ENCODE measurements around the gene COL27A1.
A peak's percentile ranks its signal among the peaks of the same experiment; 100 is the strongest.

Gene COL27A1

GRCh38 chr9:114231719-114232449 lies 76.5 kb downstream of the COL27A1 start:
- no peak for TF ChIP-seq CTCF (conservative IDR thresholded peaks at IDR 0.05; ENCODE audit: low read depth, low read length)
- no peak for DNase-seq (ENCODE audit: low read depth)

GRCh38 chr9:114233491-114234185 lies 78.3 kb downstream of the COL27A1 start:
- no peak overlapping the region for H3K4me3 ChIP-seq (ENCODE audit: low read depth, low read length)
- TF ChIP-seq CTCF (conservative IDR thresholded peaks at IDR 0.05; ENCODE audit: low read depth, low read length): no peak
- no peak for DNase-seq (ENCODE audit: low read depth)

More at GRCh38 chr9:114231719-114232449, 76.5 kb downstream of the COL27A1 start:
- H3K4me3 ChIP-seq (ENCODE audit: low read depth, low read length): no peak overlapping the region

- no peak overlapping the region for H3K4me3 ChIP-seq (ENCODE audit: low read depth, low read length)
Measured at GRCh38 chr9:114235033-114235661, 79.8 kb downstream of the COL27A1 start.

GRCh38 chr9:114236391-114237138 lies 81.2 kb downstream of the COL27A1 start:
- no peak for TF ChIP-seq CTCF (conservative IDR thresholded peaks at IDR 0.05; ENCODE audit: low read depth, low read length)
- no peak for DNase-seq (ENCODE audit: low read depth)
- no peak overlapping the region for H3K4me3 ChIP-seq (ENCODE audit: low read depth, low read length)

More at GRCh38 chr9:114235033-114235661, 79.8 kb downstream of the COL27A1 start:
- peak; percentile 61 for DNase-seq (ENCODE audit: low read depth)
- no peak for TF ChIP-seq CTCF (conservative IDR thresholded peaks at IDR 0.05; ENCODE audit: low read depth, low read length)

- H3K4me3 ChIP-seq (ENCODE audit: low read depth, low read length): no peak overlapping the region
- no peak for TF ChIP-seq CTCF (conservative IDR thresholded peaks at IDR 0.05; ENCODE audit: low read depth, low read length)
- no peak for DNase-seq (ENCODE audit: low read depth)
Measured at GRCh38 chr9:114237247-114237646, 81.9 kb downstream of the COL27A1 start.

GRCh38 chr9:114237781-114238180 lies 82.4 kb downstream of the COL27A1 start:
- DNase-seq (ENCODE audit: low read depth): no peak
- no peak overlapping the region for H3K4me3 ChIP-seq (ENCODE audit: low read depth, low read length)
- TF ChIP-seq CTCF (conservative IDR thresholded peaks at IDR 0.05; ENCODE audit: low read depth, low read length): no peak
